ENCODE measurements around the gene ALDH3A1.

The ALDH3A1 gene

GRCh38 chr17:19747829-19748806 is at the start of gene ALDH3A1:
Gene ALDH3A1, minus strand, starts transcription at chr17:19748298. Its CDS starts 3,169 bp downstream, at chr17:19745129.
- no peak within 1 kb of the TSS for H3K4me2 ChIP-seq
- no peak within 1 kb of the TSS for H3K4me3 ChIP-seq
- peaks cover 0 to 17% (median 8%) of the 10 kb centered on the region in 10 experiments; a peak in 14 of 20 replicates for H3K4me1 ChIP-seq

GRCh38 chr17:19796457-19796856 is 48.4 kb upstream of the ALDH3A1 start:
- Histone ChIP-seq H3K27me3 (no peaks in the 10 kb centered on the region), H3K9me3 (replicated peaks in 1 of 11) (peaks cover 51 to 63% (median 56%) of the 10 kb centered on the region in 11 experiments), H4K20me1 (no peaks in the 10 kb centered on the region), H3K27ac (no peak overlapping the region), H3K9ac (no peak overlapping the region), H3K4me2 (no peak overlapping the region), H3K36me3 (peaks cover 55 to 100% (median 85%) of the 10 kb centered on the region in 11 experiments), H3K4me3 (peak overlapping the region in 6 of 10 experiments; percentile 11 to 27 (median 13); a peak in 4 of 20 replicates), H3K4me1 (no peaks in the 10 kb centered on the region)
- no peak for TF ChIP-seq Cebpa-rat (IDR thresholded peaks at IDR 0.05)

More at GRCh38 chr17:19747829-19748806, at the start of gene ALDH3A1:
- Histone ChIP-seq H4K20me1 (no peaks in the 10 kb centered on the region; a peak in 1 of 22 replicates), H3K27me3 (no peaks in the 10 kb centered on the region; a peak in 1 of 22 replicates), H3K9me3 (replicated peaks in 1 of 11) (no peaks in the 10 kb centered on the region), H3K36me3 (no peaks in the 10 kb centered on the region), H3K9ac (no peak within 1 kb of the TSS), H3K27ac (no peak within 1 kb of the TSS)
- no peak for TF ChIP-seq Cebpa-rat (IDR thresholded peaks at IDR 0.05)

- no peaks in the 10 kb centered on the region for H4K20me1 ChIP-seq
- peaks cover 64 to 100% (median 80%) of the 10 kb centered on the region in 11 experiments for H3K36me3 ChIP-seq
- TF ChIP-seq Cebpa-rat (IDR thresholded peaks at IDR 0.05): no peak
Measured at GRCh38 chr17:19791918-19792550, 43.9 kb upstream of the ALDH3A1 start.

GRCh38 chr17:19787733-19788357 is 39.7 kb upstream of the ALDH3A1 start:
- Histone ChIP-seq H3K27ac (no peak overlapping the region), H3K9ac (no peak overlapping the region), H3K27me3 (no peaks in the 10 kb centered on the region), H3K9me3 (replicated peaks in 1 of 11) (peaks cover 0 to 6% (median under 1%) of the 10 kb centered on the region in 11 experiments; a peak in 15 of 22 replicates), H3K4me1 (peaks cover 0 to 4% (median 0%) of the 10 kb centered on the region in 10 experiments; a peak in 1 of 20 replicates), H4K20me1 (no peaks in the 10 kb centered on the region), H3K4me3 (no peak overlapping the region), H3K36me3 (peaks cover 26 to 87% (median 39%) of the 10 kb centered on the region in 11 experiments), H3K4me2 (no peak overlapping the region)
- TF ChIP-seq Cebpa-rat (IDR thresholded peaks at IDR 0.05): no peak

More at GRCh38 chr17:19791918-19792550, 43.9 kb upstream of the ALDH3A1 start:
- Histone ChIP-seq H3K9ac (no peak overlapping the region), H3K4me1 (peaks cover 0 to 4% (median 0%) of the 10 kb centered on the region in 10 experiments; a peak in 1 of 20 replicates), H3K9me3 (replicated peaks in 1 of 11) (peaks cover 41 to 48% (median 43%) of the 10 kb centered on the region in 11 experiments), H3K4me3 (no peak overlapping the region), H3K27me3 (no peaks in the 10 kb centered on the region), H3K4me2 (no peak overlapping the region), H3K27ac (no peak overlapping the region)

- no peaks in the 10 kb centered on the region for H3K9me3 ChIP-seq (replicated peaks in 1 of 11)
- no peaks in the 10 kb centered on the region for H4K20me1 ChIP-seq
- no peaks in the 10 kb centered on the region for H3K27me3 ChIP-seq
Measured at GRCh38 chr17:19785854-19786253, 37.8 kb upstream of the ALDH3A1 start.

GRCh38 chr17:19781488-19782458 is 33.7 kb upstream of the ALDH3A1 start:
- no peaks in the 10 kb centered on the region for H3K4me1 ChIP-seq
- no peaks in the 10 kb centered on the region for H3K9me3 ChIP-seq (replicated peaks in 1 of 11)
- no peak overlapping the region for H3K9ac ChIP-seq
- H3K4me2 ChIP-seq: no peak overlapping the region
- no peaks in the 10 kb centered on the region for H3K27me3 ChIP-seq
- no peak for TF ChIP-seq Cebpa-rat (IDR thresholded peaks at IDR 0.05)
- peaks cover 5 to 88% (median 23%) of the 10 kb centered on the region in 11 experiments; a peak in 18 of 22 replicates for H3K36me3 ChIP-seq
- H3K27ac ChIP-seq: no peak overlapping the region
- no peak overlapping the region for H3K4me3 ChIP-seq
- no peaks in the 10 kb centered on the region for H4K20me1 ChIP-seq

More at GRCh38 chr17:19785854-19786253, 37.8 kb upstream of the ALDH3A1 start:
- Histone ChIP-seq H3K4me2 (no peak overlapping the region), H3K36me3 (peaks cover 19 to 87% (median 34%) of the 10 kb centered on the region in 11 experiments; a peak in 21 of 22 replicates), H3K9ac (no peak overlapping the region), H3K4me1 (peaks cover 0 to 4% (median 0%) of the 10 kb centered on the region in 10 experiments; a peak in 1 of 20 replicates), H3K27ac (no peak overlapping the region), H3K4me3 (no peak overlapping the region)
- TF ChIP-seq Cebpa-rat (IDR thresholded peaks at IDR 0.05): no peak

GRCh38 chr17:19780846-19781245 is 32.7 kb upstream of the ALDH3A1 start:
- TF ChIP-seq Cebpa-rat (IDR thresholded peaks at IDR 0.05): no peak
- no peak overlapping the region for H3K4me3 ChIP-seq
- H3K27me3 ChIP-seq: no peaks in the 10 kb centered on the region
- no peaks in the 10 kb centered on the region for H3K9me3 ChIP-seq (replicated peaks in 1 of 11)
- peaks cover 10 to 95% (median 32%) of the 10 kb centered on the region in 11 experiments; a peak in 19 of 22 replicates for H3K36me3 ChIP-seq
- H4K20me1 ChIP-seq: no peaks in the 10 kb centered on the region
- H3K27ac ChIP-seq: no peak overlapping the region
- H3K4me2 ChIP-seq: no peak overlapping the region
- H3K9ac ChIP-seq: no peak overlapping the region
- no peaks in the 10 kb centered on the region for H3K4me1 ChIP-seq

GRCh38 chr17:19773534-19773933 is 25.4 kb upstream of the ALDH3A1 start:
- no peak overlapping the region for H3K27ac ChIP-seq
- no peak for TF ChIP-seq Cebpa-rat (IDR thresholded peaks at IDR 0.05)
- H4K20me1 ChIP-seq: no peaks in the 10 kb centered on the region
- H3K27me3 ChIP-seq: no peaks in the 10 kb centered on the region
- peaks cover 0 to under 1% (median 0%) of the 10 kb centered on the region in 10 experiments; a peak in 1 of 20 replicates for H3K4me1 ChIP-seq
- no peak overlapping the region for H3K9ac ChIP-seq
- no peaks in the 10 kb centered on the region for H3K9me3 ChIP-seq (replicated peaks in 1 of 11)
- no peak overlapping the region for H3K4me2 ChIP-seq
- no peak overlapping the region for H3K4me3 ChIP-seq
- peaks cover 11 to 64% (median 24%) of the 10 kb centered on the region in 11 experiments; a peak in 18 of 22 replicates for H3K36me3 ChIP-seq
